CMK (cell line): ENCODE measurements around the gene MYO10.
"Not testable (repeated sequence)": the region's sequence is repeated elsewhere in the genome, so short reads cannot be mapped to it uniquely, and the experiment has no call there.

ENCODE experiments used
- DNase-seq: peaks from one replicate; pipeline ENCODE4 v3.0.0-alpha.2; 2010; ENCODE audit warnings: low read depth

The MYO10 gene

GRCh38 chr5:16668631-16669030 is 267.5 kb downstream of the MYO10 start:
- no peak for DNase-seq

DNA sequence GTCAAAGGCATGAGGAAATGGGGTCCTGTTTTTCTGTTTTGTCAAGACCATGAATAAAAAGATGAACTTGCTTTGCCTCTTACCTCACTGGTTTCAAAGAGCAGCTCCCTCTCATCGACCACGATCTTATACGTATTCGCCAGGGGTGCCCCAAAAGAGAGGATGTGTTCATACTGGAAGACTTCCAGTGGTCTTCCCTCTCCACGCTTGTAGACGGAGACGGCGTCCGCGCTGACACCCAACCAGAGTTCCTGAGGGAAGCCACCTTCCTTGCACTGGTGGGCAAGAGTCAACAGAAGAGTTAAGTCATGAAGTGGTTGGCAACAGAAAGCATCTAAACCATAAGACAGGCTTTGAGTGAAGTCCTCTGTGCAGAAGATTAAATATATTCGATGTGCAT is 267.9 kb downstream of the MYO10 start:
- DNase-seq: no peak

- no peak for DNase-seq
Measured at GRCh38 chr5:16666883-16667398, 269.1 kb downstream of the MYO10 start.

DNA sequence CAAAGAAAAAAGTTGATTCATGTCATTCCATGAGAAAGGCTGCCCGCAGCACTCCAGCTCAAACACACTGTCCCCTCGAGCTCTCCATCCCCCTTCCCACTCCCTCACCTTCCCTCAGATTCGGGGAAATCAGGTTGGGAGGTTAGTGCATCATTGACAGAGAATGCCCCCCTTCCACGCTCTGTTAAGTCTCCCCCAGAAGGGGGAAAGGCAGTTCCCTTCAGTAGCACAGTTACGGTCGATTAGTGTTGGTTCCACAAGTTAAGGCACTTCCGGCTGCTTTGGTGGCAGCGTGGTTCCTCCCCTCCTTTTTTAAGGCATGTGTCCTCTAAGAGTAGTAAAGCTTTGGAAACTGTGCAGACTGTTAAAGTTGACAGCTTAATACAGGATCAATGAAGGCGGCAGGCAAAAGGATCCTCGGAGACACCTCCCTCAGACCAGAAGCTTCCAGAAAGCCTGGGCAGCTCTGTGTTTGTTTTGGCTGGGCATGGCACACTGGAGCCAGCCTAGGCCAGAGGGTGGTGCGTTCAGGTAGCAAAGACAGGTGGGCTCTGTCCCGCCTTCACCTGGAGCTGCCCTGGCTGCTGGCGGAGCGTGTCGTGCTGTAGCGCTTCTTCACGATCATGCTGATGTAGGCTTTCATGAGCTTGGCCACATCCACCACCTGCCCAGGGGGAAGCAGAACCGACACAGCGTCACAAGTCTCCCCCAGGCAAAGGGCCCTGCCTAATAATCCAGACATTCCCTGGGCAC is 269.8 kb downstream of the MYO10 start:
- DNase-seq: no peak

GRCh38 chr5:16665601-16666000 is 270.5 kb downstream of the MYO10 start:
- DNase-seq: no peak

DNA sequence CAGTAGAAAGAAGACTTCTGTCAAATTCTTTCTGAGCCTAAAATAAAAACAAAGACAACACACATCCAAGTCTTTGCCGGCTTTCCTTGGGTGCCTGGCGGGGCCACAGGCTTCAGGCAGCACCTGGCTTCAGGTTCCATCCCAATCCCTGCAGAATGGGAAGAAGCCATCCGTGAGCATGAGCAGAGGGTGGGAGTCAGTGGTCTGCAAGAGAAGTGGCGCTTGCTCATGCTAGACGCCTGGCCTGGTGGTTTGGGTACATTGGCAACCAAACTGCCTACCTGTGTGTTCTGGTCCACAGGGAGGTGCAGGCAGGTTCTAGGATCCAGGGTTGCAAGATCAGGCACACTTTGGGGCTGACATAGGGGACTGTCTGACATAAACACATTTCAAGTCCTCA is 271.7 kb downstream of the MYO10 start:
- no peak for DNase-seq

DNA sequence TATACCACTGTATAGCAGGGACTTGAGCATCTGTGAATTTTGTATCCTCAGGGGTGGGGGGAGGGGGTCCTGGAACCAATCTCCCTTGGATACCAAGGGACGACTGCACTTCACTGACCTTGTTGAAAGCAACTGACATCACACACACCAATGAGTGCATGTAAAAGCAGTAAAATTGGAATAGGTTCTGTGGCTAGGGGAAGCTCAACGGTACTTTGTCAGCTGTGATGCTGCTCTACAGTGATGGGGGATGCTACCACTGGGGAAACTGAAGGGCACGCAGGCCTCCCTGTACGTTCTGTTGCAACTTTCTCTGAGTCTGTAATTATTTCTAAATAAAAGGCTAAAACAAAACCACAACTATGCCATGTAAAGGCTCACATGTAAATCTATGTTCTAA is 272.2 kb downstream of the MYO10 start:
- no peak for DNase-seq

- DNase-seq: no peak
Measured at GRCh38 chr5:16661713-16662112, 274.4 kb downstream of the MYO10 start.

DNA sequence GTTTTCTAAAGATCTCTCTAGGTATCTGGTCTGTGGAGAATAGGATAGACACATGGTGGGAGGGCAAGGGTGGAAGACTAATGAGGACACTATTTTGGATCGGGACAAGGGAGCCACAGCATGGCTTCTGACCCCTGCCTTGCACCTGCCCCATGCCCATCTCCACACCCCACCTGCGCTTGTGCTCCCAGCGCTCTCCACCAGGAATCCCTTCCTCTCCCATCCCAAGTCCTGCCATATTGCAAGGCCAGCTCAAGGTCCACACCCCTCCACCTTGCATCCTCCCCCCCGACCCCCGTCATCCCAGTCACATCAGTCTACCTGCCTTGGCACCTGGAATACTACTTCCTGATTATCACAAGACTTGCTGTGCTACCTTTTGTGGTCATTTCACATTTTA is 275.1 kb downstream of the MYO10 start:
- no peak for DNase-seq

DNA sequence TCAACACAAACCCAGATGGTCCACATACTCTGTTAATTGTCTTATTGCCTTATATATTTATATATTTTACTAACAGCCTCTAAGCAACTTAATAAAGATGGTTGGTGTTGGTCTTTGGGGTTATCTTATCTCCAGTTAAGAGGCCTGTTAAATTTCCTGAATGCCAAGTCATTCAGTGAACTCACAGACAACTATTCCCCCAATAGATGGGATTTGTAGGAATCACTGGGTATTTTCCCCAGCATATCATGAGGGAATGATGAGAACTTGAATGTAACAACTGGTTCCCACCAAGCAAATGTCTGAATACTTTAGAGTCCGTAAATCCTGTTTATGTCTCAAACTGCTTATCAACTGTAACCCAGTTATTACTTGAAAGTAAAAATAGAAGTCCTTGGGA is 276.6 kb downstream of the MYO10 start:
- DNase-seq: no peak

- no peak for DNase-seq
Measured at GRCh38 chr5:16656561-16657191, 279.4 kb downstream of the MYO10 start.

- DNase-seq: no peak
Measured at GRCh38 chr5:16654647-16655334, 281.3 kb downstream of the MYO10 start.

- DNase-seq: not testable (repeated sequence)
Measured at GRCh38 chr5:16648739-16649138, 287.3 kb downstream of the MYO10 start.

DNA sequence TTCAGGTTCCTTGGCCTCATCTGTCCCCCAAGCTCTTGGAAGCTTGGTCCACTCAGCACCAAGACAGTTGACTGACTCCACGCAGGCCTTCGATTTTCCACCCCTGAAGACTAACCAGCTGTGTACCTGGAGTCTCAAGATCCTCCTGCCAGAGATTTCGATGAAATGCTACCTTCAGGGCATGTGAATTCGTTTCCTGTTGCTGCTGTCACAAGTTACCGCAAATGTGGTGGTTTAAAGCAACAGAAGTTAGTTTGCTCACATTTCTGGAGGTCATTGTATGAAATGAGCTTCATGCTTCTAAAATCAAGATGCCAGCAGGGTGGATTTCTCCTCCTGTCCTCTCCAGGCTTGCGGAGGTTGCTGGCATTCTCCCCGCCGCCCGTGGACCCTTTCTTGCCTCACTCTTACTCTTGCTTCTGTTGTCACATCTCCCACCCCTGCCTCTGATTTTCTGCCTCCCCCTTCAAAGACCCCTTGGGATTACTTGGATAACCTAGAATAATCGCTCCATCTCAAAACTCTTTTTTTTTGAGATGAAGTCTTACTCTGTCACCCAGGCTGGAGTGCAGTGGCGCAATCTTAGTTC is 291.7 kb downstream of the MYO10 start:
- DNase-seq: no peak

- DNase-seq: no peak
Measured at GRCh38 chr5:16642867-16643266, 293.2 kb downstream of the MYO10 start.

DNA sequence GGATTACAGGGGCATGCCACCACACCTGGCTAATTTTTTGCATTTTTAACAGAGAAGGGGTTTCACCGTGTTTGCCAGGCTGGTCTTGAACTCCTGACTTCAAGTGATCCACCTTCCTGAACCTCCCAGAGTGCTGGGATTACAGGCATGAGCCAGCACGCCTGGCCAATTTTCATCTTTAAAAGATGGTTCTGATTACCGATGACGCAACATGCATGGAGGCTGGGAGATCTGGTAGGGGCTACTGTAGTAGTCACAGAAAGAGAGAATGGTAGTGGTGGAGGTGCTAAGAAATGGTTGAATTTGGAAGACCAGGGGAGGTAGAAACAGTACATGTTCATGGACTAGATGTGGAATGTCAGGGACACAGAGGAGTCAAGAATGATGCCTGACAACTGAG is 296.9 kb downstream of the MYO10 start:
- DNase-seq: no peak

DNA sequence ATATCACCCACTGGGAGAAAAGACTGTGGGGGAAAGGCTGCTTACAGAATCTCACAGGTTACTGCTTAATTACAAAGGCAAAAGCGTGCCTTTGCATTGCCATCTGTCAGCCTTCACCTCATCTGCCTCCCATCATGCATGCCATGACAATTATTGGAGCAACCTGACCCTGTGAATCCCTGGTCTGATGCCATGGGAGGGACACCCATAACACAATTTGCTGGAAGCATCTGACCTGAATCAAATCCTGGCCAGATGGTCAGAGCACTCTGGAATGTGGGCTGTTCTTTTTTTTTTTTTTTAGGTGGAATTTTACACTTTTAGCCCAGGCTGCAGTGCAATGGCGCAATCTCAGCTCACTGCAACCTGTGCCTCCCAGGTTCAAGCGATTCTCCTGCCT is 307.7 kb downstream of the MYO10 start:
- no peak for DNase-seq

DNA sequence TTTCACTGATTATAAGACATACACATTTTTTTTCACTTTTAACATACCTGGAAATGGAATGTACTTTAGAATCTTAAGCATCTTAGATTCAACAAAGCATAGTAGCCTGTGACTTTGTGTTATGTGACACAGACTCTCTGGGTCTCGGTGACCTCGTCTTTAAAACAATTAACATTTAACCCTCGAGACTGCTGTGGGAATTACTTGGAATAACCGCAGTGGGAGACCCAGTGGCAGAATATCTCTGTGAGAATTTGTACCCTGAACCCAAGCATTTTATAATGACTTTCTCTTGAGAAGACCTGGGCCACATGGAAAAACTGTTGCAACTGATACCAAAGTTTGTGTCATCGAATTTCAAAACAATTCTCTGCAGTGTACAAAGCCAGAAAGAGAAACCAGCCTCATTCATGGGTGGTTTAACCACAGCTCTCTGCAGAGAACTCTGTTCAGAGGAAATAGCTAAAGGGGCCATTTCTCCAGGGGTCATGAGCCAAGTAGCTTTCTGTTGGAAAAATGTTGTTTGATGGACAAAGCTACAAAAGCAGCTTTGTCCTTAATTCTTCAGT is 309.3 kb downstream of the MYO10 start:
- DNase-seq: no peak

DNA sequence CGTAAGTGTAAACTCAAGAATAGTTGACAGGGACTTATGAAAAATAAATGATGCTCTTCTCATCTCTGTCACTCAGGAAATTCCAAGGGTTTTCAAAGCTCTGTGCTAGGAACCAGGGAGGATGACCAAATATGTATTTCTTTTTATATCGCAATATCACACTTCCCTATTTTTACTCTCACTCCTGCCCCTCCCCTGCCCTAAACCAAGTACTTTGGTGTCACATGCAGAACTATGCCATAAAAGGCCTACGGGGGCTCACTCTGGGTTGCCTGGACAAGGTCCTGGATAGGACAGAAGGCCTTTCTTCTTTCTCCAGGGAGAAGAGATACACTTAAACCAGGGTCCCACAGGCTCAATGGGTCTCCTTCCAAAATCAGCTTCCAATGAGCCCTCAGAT is 311.0 kb downstream of the MYO10 start:
- no peak for DNase-seq

GRCh38 chr5:16619136-16619535 is 317.0 kb downstream of the MYO10 start:
- DNase-seq: no peak

- no peak for DNase-seq
Measured at GRCh38 chr5:16618138-16618897, 317.8 kb downstream of the MYO10 start.
